ENCODE data around the gene TPO.

- TF ChIP-seq, protein P1, sequence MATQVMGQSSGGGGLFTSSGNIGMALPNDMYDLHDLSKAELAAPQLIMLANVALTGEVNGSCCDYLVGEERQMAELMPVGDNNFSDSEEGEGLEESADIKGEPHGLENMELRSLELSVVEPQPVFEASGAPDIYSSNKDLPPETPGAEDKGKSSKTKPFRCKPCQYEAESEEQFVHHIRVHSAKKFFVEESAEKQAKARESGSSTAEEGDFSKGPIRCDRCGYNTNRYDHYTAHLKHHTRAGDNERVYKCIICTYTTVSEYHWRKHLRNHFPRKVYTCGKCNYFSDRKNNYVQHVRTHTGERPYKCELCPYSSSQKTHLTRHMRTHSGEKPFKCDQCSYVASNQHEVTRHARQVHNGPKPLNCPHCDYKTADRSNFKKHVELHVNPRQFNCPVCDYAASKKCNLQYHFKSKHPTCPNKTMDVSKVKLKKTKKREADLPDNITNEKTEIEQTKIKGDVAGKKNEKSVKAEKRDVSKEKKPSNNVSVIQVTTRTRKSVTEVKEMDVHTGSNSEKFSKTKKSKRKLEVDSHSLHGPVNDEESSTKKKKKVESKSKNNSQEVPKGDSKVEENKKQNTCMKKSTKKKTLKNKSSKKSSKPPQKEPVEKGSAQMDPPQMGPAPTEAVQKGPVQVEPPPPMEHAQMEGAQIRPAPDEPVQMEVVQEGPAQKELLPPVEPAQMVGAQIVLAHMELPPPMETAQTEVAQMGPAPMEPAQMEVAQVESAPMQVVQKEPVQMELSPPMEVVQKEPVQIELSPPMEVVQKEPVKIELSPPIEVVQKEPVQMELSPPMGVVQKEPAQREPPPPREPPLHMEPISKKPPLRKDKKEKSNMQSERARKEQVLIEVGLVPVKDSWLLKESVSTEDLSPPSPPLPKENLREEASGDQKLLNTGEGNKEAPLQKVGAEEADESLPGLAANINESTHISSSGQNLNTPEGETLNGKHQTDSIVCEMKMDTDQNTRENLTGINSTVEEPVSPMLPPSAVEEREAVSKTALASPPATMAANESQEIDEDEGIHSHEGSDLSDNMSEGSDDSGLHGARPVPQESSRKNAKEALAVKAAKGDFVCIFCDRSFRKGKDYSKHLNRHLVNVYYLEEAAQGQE (IDR thresholded peaks at IDR 0.05; ENCODE audit: borderline replicate concordance): no peak
- TF ChIP-seq, protein P2, sequence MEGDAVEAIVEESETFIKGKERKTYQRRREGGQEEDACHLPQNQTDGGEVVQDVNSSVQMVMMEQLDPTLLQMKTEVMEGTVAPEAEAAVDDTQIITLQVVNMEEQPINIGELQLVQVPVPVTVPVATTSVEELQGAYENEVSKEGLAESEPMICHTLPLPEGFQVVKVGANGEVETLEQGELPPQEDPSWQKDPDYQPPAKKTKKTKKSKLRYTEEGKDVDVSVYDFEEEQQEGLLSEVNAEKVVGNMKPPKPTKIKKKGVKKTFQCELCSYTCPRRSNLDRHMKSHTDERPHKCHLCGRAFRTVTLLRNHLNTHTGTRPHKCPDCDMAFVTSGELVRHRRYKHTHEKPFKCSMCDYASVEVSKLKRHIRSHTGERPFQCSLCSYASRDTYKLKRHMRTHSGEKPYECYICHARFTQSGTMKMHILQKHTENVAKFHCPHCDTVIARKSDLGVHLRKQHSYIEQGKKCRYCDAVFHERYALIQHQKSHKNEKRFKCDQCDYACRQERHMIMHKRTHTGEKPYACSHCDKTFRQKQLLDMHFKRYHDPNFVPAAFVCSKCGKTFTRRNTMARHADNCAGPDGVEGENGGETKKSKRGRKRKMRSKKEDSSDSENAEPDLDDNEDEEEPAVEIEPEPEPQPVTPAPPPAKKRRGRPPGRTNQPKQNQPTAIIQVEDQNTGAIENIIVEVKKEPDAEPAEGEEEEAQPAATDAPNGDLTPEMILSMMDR (IDR thresholded peaks at IDR 0.05; ENCODE audit: poor library complexity, severe bottlenecking): no peak
- TF ChIP-seq TAF1 (IDR thresholded peaks at IDR 0.05; ENCODE audit: low read depth) (no peak), POLR2AphosphoS5 (IDR thresholded peaks at IDR 0.05) (no peak), EP300 (conservative IDR thresholded peaks at IDR 0.05; ENCODE audit: poor library complexity, severe bottlenecking) (no peak), SMC3 (conservative IDR thresholded peaks at IDR 0.05; ENCODE audit: poor library complexity) (no peak), EZH2 (IDR thresholded peaks at IDR 0.05; ENCODE audit: borderline replicate concordance, insufficient read depth, low read length, poor library complexity, severe bottlenecking) (no peak)
Observed at GRCh38 chr2:1521878-1522830, 108.9 kb downstream of the TPO start.
